Hepatocyte (in vitro differentiated cells): ENCODE results near the gene DNMT3A. TPM values are rescaled to one million over a fixed set of nuclear protein-coding genes. Genes with fewer than 3 reads are reported as not detected.

Source experiments
- DNase-seq: peaks from one replicate; pipeline ENCODE4 v3.0.0-alpha.2; 2016; ENCODE audit warnings: low spot score
- H2AFZ ChIP-seq: fragments of 200-600 bp; sonication (generic); 2 replicates; pipeline ENCODE4 v1.6.0; 2016; ENCODE audit warnings: antibody characterized with exemption, mild to moderate bottlenecking
- H3K27ac ChIP-seq: fragments of 200-600 bp; sonication (generic); 2 replicates; pipeline ENCODE4 v1.5.1; 2016; ENCODE audit warnings: mild to moderate bottlenecking
- H3K27me3 ChIP-seq: fragments of 200-600 bp; sonication (generic); 2 replicates; pipeline ENCODE4 v1.6.1; 2016
- H3K36me3 ChIP-seq: fragments of 200-600 bp; sonication (generic); replicated peaks from 2 replicates; pipeline ENCODE4 v1.5.1; 2016; ENCODE audit warnings: low read depth; ENCODE audit not compliant: insufficient read depth
- H3K4me1 ChIP-seq: fragments of 200-600 bp; sonication (generic); 2 replicates; pipeline ENCODE4 v1.5.1; 2016; ENCODE audit warnings: mild to moderate bottlenecking, moderate library complexity; ENCODE audit not compliant: insufficient read depth
- H3K4me2 ChIP-seq: fragments of 200-600 bp; sonication (generic); 2 replicates; pipeline ENCODE4 v1.6.0; 2016
- H3K4me3 ChIP-seq: fragments of 200-600 bp; sonication (generic); 2 replicates; pipeline ENCODE4 v1.5.1; 2016; ENCODE audit warnings: mild to moderate bottlenecking
- H3K79me2 ChIP-seq: fragments of 200-600 bp; sonication (generic); 2 replicates; pipeline ENCODE4 v1.6.0; 2017; ENCODE audit warnings: mild to moderate bottlenecking
- H3K9me2 ChIP-seq: fragments of 200-600 bp; sonication (generic); replicated peaks from 2 replicates; pipeline ENCODE4 v1.6.0; 2017; ENCODE audit warnings: mild to moderate bottlenecking; ENCODE audit not compliant: insufficient read depth
- H3K9me3 ChIP-seq: fragments of 200-600 bp; sonication (generic); 2 replicates; pipeline ENCODE4 v1.5.1; 2016; ENCODE audit warnings: low read depth, mild to moderate bottlenecking
- H4K20me1 ChIP-seq: fragments of 200-600 bp; sonication (generic); 2 replicates; pipeline ENCODE4 v1.6.0; 2016; ENCODE audit warnings: mild to moderate bottlenecking; ENCODE audit not compliant: insufficient read depth, poor library complexity, severe bottlenecking
- EZH2 ChIP-seq: fragments of 200-600 bp; sonication (generic); IDR thresholded peaks from 2 replicates; pipeline ENCODE4 v1.6.1; 2016; ENCODE audit warnings: antibody characterized with exemption, mild to moderate bottlenecking, borderline replicate concordance
- EZH2phosphoT487 ChIP-seq: fragments of 200-600 bp; sonication (generic); IDR thresholded peaks from one replicate; pipeline ENCODE4 v1.6.1; 2018; ENCODE audit warnings: antibody characterized with exemption, mild to moderate bottlenecking, low read depth, moderate library complexity; ENCODE audit not compliant: unreplicated experiment, severe bottlenecking
- WGBS: methylation state at CpG from one replicate; pipeline ENCODE4 v1.1.6; 2016; ENCODE audit warnings: low lambda C conversion rate; ENCODE audit errors: missing lambda C conversion rate; 5-methylcytosine and 5-hydroxymethylcytosine counted together
- polyA plus RNA-seq: library from polyadenylated mRNA; unstranded; fragments of >200 nt; fragmentation: Nextera tagmentation; extraction: Ambion mirVana; gene quantifications from 2 replicates; pipeline ENCODE4 v1.2.1, GENCODE V29; 2016
- total RNA-seq: library from RNA; depleted of rRNA; stranded (reverse); fragments of >200 nt; gene quantifications from 2 replicates; pipeline ENCODE4 v1.2.3, GENCODE V29; 2014
- TF ChIP-seq, protein P1 (sequence below): fragments of 200-600 bp; sonication (generic); IDR thresholded peaks from 2 replicates; pipeline ENCODE4 v1.5.1; 2016; ENCODE audit warnings: antibody characterized with exemption, mild to moderate bottlenecking; ENCODE audit not compliant: poor library complexity

The DNMT3A gene
- total and polyA plus RNA-seq, 2 experiments from 2014 or later, result 28.3 to 43.8 TPM

DNA sequence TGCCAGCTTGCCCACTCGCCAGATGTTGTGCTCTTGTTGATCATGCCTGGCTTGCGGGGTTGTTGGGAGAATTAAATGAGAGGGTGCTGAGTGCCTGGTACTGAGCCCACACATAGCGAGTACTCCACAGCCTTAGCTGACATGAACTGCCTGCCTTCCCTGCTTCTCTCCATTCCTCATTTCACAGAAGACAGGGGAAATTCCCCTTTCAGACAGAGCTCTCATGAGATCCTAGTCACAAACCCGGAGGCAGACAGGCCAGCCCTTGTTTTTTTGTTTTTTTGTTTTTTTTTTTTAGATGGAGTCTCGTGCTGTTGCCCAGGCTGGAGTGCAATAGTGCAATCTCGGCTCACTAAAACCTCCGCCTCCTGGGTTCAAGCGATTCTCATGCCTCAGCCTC, 17.1 kb upstream of the DNMT3A start:
- 91% methylated on average over 8 of the region's 8 CpGs for WGBS
- Histone ChIP-seq H3K27ac (no peak overlapping the region), H3K4me2 (no peak overlapping the region), H3K4me1 (no peaks in the 10 kb centered on the region), H2AFZ (no peak overlapping the region), H3K27me3 (no peaks in the 10 kb centered on the region), H3K36me3 (no peaks in the 10 kb centered on the region), H3K4me3 (no peak overlapping the region), H4K20me1 (no peaks in the 10 kb centered on the region), H3K9me3 (no peaks in the 10 kb centered on the region), H3K9me2 (no peaks in the 10 kb centered on the region), H3K79me2 (no peaks in the 10 kb centered on the region)
- no peak for DNase-seq
- TF ChIP-seq, protein P1, sequence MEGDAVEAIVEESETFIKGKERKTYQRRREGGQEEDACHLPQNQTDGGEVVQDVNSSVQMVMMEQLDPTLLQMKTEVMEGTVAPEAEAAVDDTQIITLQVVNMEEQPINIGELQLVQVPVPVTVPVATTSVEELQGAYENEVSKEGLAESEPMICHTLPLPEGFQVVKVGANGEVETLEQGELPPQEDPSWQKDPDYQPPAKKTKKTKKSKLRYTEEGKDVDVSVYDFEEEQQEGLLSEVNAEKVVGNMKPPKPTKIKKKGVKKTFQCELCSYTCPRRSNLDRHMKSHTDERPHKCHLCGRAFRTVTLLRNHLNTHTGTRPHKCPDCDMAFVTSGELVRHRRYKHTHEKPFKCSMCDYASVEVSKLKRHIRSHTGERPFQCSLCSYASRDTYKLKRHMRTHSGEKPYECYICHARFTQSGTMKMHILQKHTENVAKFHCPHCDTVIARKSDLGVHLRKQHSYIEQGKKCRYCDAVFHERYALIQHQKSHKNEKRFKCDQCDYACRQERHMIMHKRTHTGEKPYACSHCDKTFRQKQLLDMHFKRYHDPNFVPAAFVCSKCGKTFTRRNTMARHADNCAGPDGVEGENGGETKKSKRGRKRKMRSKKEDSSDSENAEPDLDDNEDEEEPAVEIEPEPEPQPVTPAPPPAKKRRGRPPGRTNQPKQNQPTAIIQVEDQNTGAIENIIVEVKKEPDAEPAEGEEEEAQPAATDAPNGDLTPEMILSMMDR, result no peak
- TF ChIP-seq EZH2 (no peak), EZH2phosphoT487 (no peak)

DNA sequence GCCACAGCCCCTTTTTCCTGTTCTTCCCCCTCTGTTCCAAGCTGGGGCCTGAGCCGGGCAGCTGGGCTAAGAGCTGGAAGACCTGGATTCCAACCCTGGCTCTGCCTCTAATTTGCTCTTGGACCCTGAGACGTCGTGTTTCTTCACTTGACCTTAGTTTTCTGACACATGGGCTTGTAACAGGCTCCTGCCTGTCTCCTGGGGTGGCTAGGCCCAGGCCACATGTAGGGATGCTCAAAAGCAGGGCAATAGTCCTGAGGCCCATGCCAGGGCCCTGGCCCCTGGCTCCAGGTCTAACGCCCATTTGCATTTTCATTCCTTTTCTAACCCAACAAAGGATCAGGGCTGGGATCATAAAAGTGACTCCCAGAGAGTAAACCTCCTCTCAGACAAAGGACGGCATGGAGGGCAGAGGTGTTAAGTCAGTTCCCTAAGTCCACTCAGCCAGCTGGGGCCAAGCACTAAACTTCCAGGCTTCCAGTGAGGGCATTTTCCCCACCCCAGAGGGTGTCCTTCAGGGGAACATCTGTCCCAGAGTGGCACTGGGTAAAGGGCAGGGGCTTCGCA, 16.6 kb upstream of the DNMT3A start:
- TF ChIP-seq EZH2phosphoT487, result no peak
- TF ChIP-seq, protein P1, result no peak
- no peak for TF ChIP-seq EZH2
- Histone ChIP-seq H3K9me2 (no peaks in the 10 kb centered on the region), H3K27me3 (no peaks in the 10 kb centered on the region), H3K79me2 (no peaks in the 10 kb centered on the region), H3K36me3 (no peaks in the 10 kb centered on the region), H2AFZ (no peak overlapping the region), H3K4me3 (no peak overlapping the region), H3K27ac (no peak overlapping the region), H3K4me2 (no peak overlapping the region), H4K20me1 (no peaks in the 10 kb centered on the region), H3K4me1 (no peaks in the 10 kb centered on the region), H3K9me3 (no peaks in the 10 kb centered on the region)
- 85% methylated on average over 6 of the region's 6 CpGs for WGBS
- DNase-seq, result no peak

DNA sequence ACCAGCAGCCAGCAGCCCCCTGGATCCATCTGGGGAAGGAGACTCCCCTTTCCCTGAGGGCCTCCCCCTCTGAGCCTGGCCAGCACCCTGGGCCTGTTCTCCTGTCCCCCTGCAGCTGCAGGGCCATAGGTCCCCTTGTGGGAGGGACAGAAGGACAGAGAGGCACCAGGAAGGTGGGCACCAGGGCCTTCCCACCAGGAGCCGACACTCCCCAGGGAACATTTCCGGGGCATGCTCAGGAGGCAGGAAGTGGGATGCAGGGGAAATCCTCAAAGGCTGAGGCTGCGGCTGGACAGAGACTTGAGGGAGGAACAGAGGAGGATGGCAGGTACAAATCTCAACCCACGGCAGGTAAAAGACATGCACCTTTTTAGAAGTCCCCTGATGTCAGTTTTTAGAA, 14.4 kb upstream of the DNMT3A start:
- no peak for TF ChIP-seq EZH2
- 76% methylated on average over 4 of the region's 4 CpGs for WGBS
- no peaks in the 10 kb centered on the region for H3K9me2 ChIP-seq
- no peaks in the 10 kb centered on the region for H3K27me3 ChIP-seq
- H4K20me1 ChIP-seq, result no peaks in the 10 kb centered on the region
- DNase-seq, result no peak
- no peaks in the 10 kb centered on the region for H3K9me3 ChIP-seq
- no peaks in the 10 kb centered on the region for H3K79me2 ChIP-seq
- no peak overlapping the region for H3K27ac ChIP-seq
- H3K36me3 ChIP-seq, result no peaks in the 10 kb centered on the region
- H2AFZ ChIP-seq, result no peak overlapping the region
- no peak overlapping the region for H3K4me2 ChIP-seq
- H3K4me3 ChIP-seq, result no peak overlapping the region
- no peaks in the 10 kb centered on the region for H3K4me1 ChIP-seq

DNA sequence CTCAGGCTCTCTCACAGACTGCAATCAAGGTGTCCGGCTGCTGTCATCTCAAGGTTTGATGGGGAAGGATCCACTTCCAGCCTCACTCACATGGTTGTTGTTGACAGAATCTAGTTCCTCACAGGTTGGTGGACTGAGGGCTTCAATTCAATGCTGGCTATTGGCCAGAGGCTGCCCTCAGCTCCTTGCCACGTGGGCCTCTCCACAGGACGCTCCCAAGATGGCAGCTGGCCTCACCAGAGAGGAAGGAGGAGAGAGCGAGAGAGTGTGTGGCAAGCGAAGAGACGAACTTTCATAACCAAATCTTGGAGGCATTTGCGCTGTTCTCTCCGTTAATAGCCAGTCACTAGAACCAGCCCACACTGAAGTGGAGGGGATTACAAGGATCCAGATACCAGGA, 13.5 kb upstream of the DNMT3A start:
- no peaks in the 10 kb centered on the region for H3K4me1 ChIP-seq
- H3K79me2 ChIP-seq, result no peaks in the 10 kb centered on the region
- no peak for DNase-seq
- H3K4me2 ChIP-seq, result no peak overlapping the region
- H4K20me1 ChIP-seq, result no peaks in the 10 kb centered on the region
- no peaks in the 10 kb centered on the region for H3K9me2 ChIP-seq
- H2AFZ ChIP-seq, result no peak overlapping the region
- H3K9me3 ChIP-seq, result no peaks in the 10 kb centered on the region
- H3K27ac ChIP-seq, result no peak overlapping the region
- no peaks in the 10 kb centered on the region for H3K36me3 ChIP-seq
- H3K27me3 ChIP-seq, result no peaks in the 10 kb centered on the region
- WGBS, result 92% methylated on average over 8 of the region's 8 CpGs
- no peak overlapping the region for H3K4me3 ChIP-seq
- TF ChIP-seq EZH2 (no peak), EZH2phosphoT487 (no peak)
- TF ChIP-seq, protein P1, result no peak
